Tibial nerve (tissue), 4 donors: Measurements from ENCODE around the gene CALY. TPM values are rescaled to one million over a fixed set of nuclear protein-coding genes. Genes with fewer than 3 reads are reported as not detected.

Experiments
- DNase-seq, 2 donors: peaks; one replicate each; pipeline ENCODE4 v3.0.0-alpha.2; 2019; ENCODE audit warnings: low spot score in 2 of 2
- H3K27ac ChIP-seq, 4 donors: fragments of 200-600 bp; sonication (generic) in 3 of 4; one replicate each; pipeline ENCODE4 v1.5.1; 2017 to 2019; ENCODE audit warnings: mild to moderate bottlenecking in 1 of 4
- H3K27me3 ChIP-seq, 2 donors: fragments of 200-600 bp; sonication (generic) in 1 of 2; one replicate each; pipeline versions ENCODE4 v1.5.1 to v1.6.0; 2017 to 2019
- H3K36me3 ChIP-seq, 3 donors: fragments of 200-600 bp; sonication (generic); one replicate each; pipeline ENCODE4 v1.5.1; 2018 to 2019
- H3K4me1 ChIP-seq, 4 donors: fragments of 200-600 bp; sonication (generic) in 3 of 4; one replicate each; pipeline ENCODE4 v1.5.1; 2017 to 2019
- H3K4me3 ChIP-seq, 4 donors: fragments of 200-600 bp; sonication (generic) in 3 of 4; one replicate each; pipeline ENCODE4 v1.5.1; 2017 to 2019; ENCODE audit warnings: mild to moderate bottlenecking in 1 of 4, moderate library complexity in 1 of 4
- H3K9me3 ChIP-seq, 4 donors: fragments of 200-600 bp; sonication (generic) in 3 of 4; one replicate each; pipeline ENCODE4 v1.5.1; 2017 to 2019
- CTCF ChIP-seq, 5 experiments: fragments of 200-600 bp in 3 of 5; fragments of 450-650 bp in 2 of 5; sonication (generic) in 3 of 5; IDR thresholded peaks; one replicate each; pipeline ENCODE4 v1.5.1; 2016 to 2019; ENCODE audit warnings: antibody characterized with exemption in 5 of 5, mild to moderate bottlenecking in 3 of 5, moderate library complexity in 2 of 5
- EP300 ChIP-seq, 2 donors: sonication (generic); formaldehyde crosslinking; IDR thresholded peaks; one replicate each; pipeline ENCODE4 v1.6.1; 2017; ENCODE audit warnings: antibody characterized with exemption in 2 of 2, mild to moderate bottlenecking in 1 of 2
- POLR2A ChIP-seq, 2 donors: fragments of 450-650 bp; IDR thresholded peaks; one replicate each; pipeline ENCODE4 v1.6.1; 2017; ENCODE audit warnings: antibody characterized with exemption in 2 of 2, mild to moderate bottlenecking in 2 of 2, moderate library complexity in 2 of 2
- WGBS, 2 donors: methylation state at CpG; one replicate each; pipeline ENCODE4 v1.1.5; 2018; 5-methylcytosine and 5-hydroxymethylcytosine counted together
- total RNA-seq, 4 donors: library from RNA; depleted of rRNA; stranded (reverse); fragments of >200 nt; gene quantifications; one replicate each; pipeline ENCODE4 v1.1.0, GENCODE V29; 2016

CALY gene
- total RNA-seq, 4 donors from 2014 or later = 0.60 to 4.4 (median 1.2) TPM; not detected in 1

GRCh38 chr10:133350950-133351329 is 14.2 kb upstream of the CALY start:
- H3K27me3 ChIP-seq = peaks cover 0 to 8% of the 10 kb centered on the region in 2 donors

GRCh38 chr10:133350283-133350949 is 13.7 kb upstream of the CALY start:
- H3K4me1 ChIP-seq = peaks cover 0 to 43% (median 5%) of the 10 kb centered on the region in 4 donors
- TF ChIP-seq EP300 (IDR thresholded peaks at IDR 0.05) (no peak), POLR2A (IDR thresholded peaks at IDR 0.05) (no peak), CTCF (IDR thresholded peaks at IDR 0.05) (no peak)
- no peak for DNase-seq
- no peak overlapping the region for H3K27ac ChIP-seq
- no peak overlapping the region for H3K4me3 ChIP-seq
- H3K36me3 ChIP-seq = peaks cover 0 to 15% (median 0%) of the 10 kb centered on the region in 3 donors
- 67 to 74% methylated on average over 5 to 12 of the region's 12 CpGs for WGBS, 2 donors
- peaks cover 0 to 8% of the 10 kb centered on the region in 2 donors for H3K27me3 ChIP-seq
- no peaks in the 10 kb centered on the region for H3K9me3 ChIP-seq

More at GRCh38 chr10:133350950-133351329, 14.2 kb upstream of the CALY start:
- Histone ChIP-seq H3K27ac (no peak overlapping the region), H3K9me3 (no peaks in the 10 kb centered on the region), H3K36me3 (peaks cover 0 to 20% (median 0%) of the 10 kb centered on the region in 3 donors), H3K4me1 (peaks cover 0 to 48% (median 6%) of the 10 kb centered on the region in 4 donors), H3K4me3 (no peak overlapping the region)
- no peak for TF ChIP-seq CTCF (IDR thresholded peaks at IDR 0.05)
- TF ChIP-seq EP300 (IDR thresholded peaks at IDR 0.05) = no peak
- no peak for TF ChIP-seq POLR2A (IDR thresholded peaks at IDR 0.05)
- no peak for DNase-seq
- WGBS, 2 donors = 0 to 30% methylated on average over 1 to 9 of the region's 13 CpGs

- H3K9me3 ChIP-seq = no peaks in the 10 kb centered on the region
- H3K36me3 ChIP-seq = peaks cover 0 to 6% (median 0%) of the 10 kb centered on the region in 3 donors
- DNase-seq = no peak
- no peak overlapping the region for H3K4me3 ChIP-seq
- H3K4me1 ChIP-seq = peaks cover 0 to 37% (median 5%) of the 10 kb centered on the region in 4 donors
- WGBS, 2 donors = 66 to 73% methylated on average over 4 to 9 of the region's 9 CpGs
- peaks cover 0 to 14% of the 10 kb centered on the region in 2 donors for H3K27me3 ChIP-seq
- H3K27ac ChIP-seq = no peak overlapping the region
- TF ChIP-seq POLR2A (IDR thresholded peaks at IDR 0.05) (no peak), CTCF (IDR thresholded peaks at IDR 0.05) (no peak), EP300 (IDR thresholded peaks at IDR 0.05) (no peak)
These were observed 12.9 kb upstream of the CALY start for GRCh38 chr10:133349577-133350011.

GRCh38 chr10:133349160-133349568 is 12.5 kb upstream of the CALY start:
- Histone ChIP-seq H3K27ac (no peak overlapping the region), H3K4me3 (no peak overlapping the region), H3K36me3 (peaks cover 0 to 2% (median 0%) of the 10 kb centered on the region in 3 donors), H3K27me3 (peaks cover 0 to 14% of the 10 kb centered on the region in 2 donors), H3K4me1 (peaks cover 0 to 37% (median 5%) of the 10 kb centered on the region in 4 donors), H3K9me3 (no peaks in the 10 kb centered on the region)
- 73 to 82% methylated on average over 8 of the region's 8 CpGs for WGBS, 2 donors
- TF ChIP-seq EP300 (IDR thresholded peaks at IDR 0.05) (no peak), CTCF (IDR thresholded peaks at IDR 0.05) (no peak), POLR2A (IDR thresholded peaks at IDR 0.05) (no peak)
- DNase-seq = no peak
